DOHH2 (cell line): ENCODE data around the gene GMPS.

Experiments used
- H3F3A ChIP-seq: fragments of 200-600 bp; sonication (generic), shearing (Covaris generic); 2 replicates; pipeline ENCODE4 v1.6.0; 2016; ENCODE audit warnings: antibody characterized with exemption, mild to moderate bottlenecking; ENCODE audit not compliant: control insufficient read depth, insufficient read depth
- H3K27ac ChIP-seq: fragments of 200-600 bp; sonication (generic); 2 replicates; pipeline ENCODE4 v1.5.1; 2014; ENCODE audit warnings: low read depth, mild to moderate bottlenecking, low read length, moderate library complexity
- H3K27me3 ChIP-seq: fragments of 200-600 bp; sonication (generic); 2 replicates; pipeline ENCODE4 v1.6.1; 2014; ENCODE audit warnings: mild to moderate bottlenecking, low read length, mixed read lengths; ENCODE audit not compliant: control insufficient read depth
- H3K36me3 ChIP-seq: fragments of 200-600 bp; sonication (generic); 2 replicates; pipeline ENCODE4 v1.6.1; 2014; ENCODE audit warnings: mild to moderate bottlenecking, low read length, moderate library complexity, mixed read lengths; ENCODE audit not compliant: control insufficient read depth
- H3K4me1 ChIP-seq: fragments of 200-600 bp; sonication (generic); 2 replicates; pipeline ENCODE4 v1.6.1; 2014; ENCODE audit warnings: mild to moderate bottlenecking, low read length, mixed read lengths; ENCODE audit not compliant: control insufficient read depth
- H3K4me2 ChIP-seq: fragments of 200-600 bp; sonication (generic); 2 replicates; pipeline ENCODE4 v1.6.0; 2014; ENCODE audit warnings: mild to moderate bottlenecking, low read length, moderate library complexity
- H3K4me3 ChIP-seq: fragments of 200-600 bp; sonication (generic); 2 replicates; pipeline ENCODE4 v1.5.1; 2014; ENCODE audit warnings: mild to moderate bottlenecking, low read length, mixed read lengths
- H3K79me2 ChIP-seq: fragments of 200-600 bp; sonication (generic); 2 replicates; pipeline ENCODE4 v1.6.1; 2014; ENCODE audit warnings: mild to moderate bottlenecking, low read length, mixed read lengths; ENCODE audit not compliant: control insufficient read depth
- H3K9me2 ChIP-seq: fragments of 200-600 bp; sonication (generic); replicated peaks from 2 replicates; pipeline ENCODE4 v1.6.1; 2014; ENCODE audit warnings: mild to moderate bottlenecking, low read length, mixed read lengths; ENCODE audit not compliant: control insufficient read depth
- H3K9me3 ChIP-seq: fragments of 200-600 bp; sonication (generic); 2 replicates; pipeline ENCODE4 v1.6.1; 2014; ENCODE audit warnings: antibody characterized with exemption, low read length, mixed read lengths; ENCODE audit not compliant: control insufficient read depth, insufficient read depth
- H4K20me1 ChIP-seq: fragments of 200-600 bp; sonication (generic); 2 replicates; pipeline ENCODE4 v1.6.0; 2014; ENCODE audit warnings: low read depth, mild to moderate bottlenecking, antibody characterized with exemption, low read length, moderate library complexity; ENCODE audit not compliant: control insufficient read depth, insufficient read depth
- CTCF ChIP-seq: fragments of 200-600 bp; sonication (generic); IDR thresholded peaks from one replicate; pipeline ENCODE4 v1.5.1; 2014; ENCODE audit warnings: antibody characterized with exemption, mild to moderate bottlenecking, low read depth, low read length; ENCODE audit not compliant: poor library complexity, severe bottlenecking
- EZH2phosphoT487 ChIP-seq: fragments of 200-600 bp; sonication (generic); IDR thresholded peaks from 2 replicates; pipeline ENCODE4 v1.6.1; 2017; ENCODE audit warnings: borderline replicate concordance, mild to moderate bottlenecking, antibody characterized with exemption, low read length, moderate library complexity, mixed read lengths

GMPS gene

GRCh38 chr3:155949453-155950217, 79.2 kb downstream of the GMPS start:
- TF ChIP-seq CTCF (no peak), EZH2phosphoT487 (no peak)
- Histone ChIP-seq H3K9me3 (no peaks in the 10 kb centered on the region), H3K36me3 (no peaks in the 10 kb centered on the region), H3K79me2 (no peaks in the 10 kb centered on the region), H3K9me2 (no peaks in the 10 kb centered on the region), H3K4me1 (no peaks in the 10 kb centered on the region), H3K27me3 (no peaks in the 10 kb centered on the region), H3K4me3 (no peak overlapping the region), H3K4me2 (no peak overlapping the region), H3K27ac (no peak overlapping the region), H4K20me1 (no peaks in the 10 kb centered on the region), H3F3A (no peaks in the 10 kb centered on the region)

GRCh38 chr3:155956508-155957411, 86.3 kb downstream of the GMPS start:
- no peaks in the 10 kb centered on the region for H3F3A ChIP-seq
- no peaks in the 10 kb centered on the region for H3K9me3 ChIP-seq
- H3K27ac ChIP-seq = no peak overlapping the region
- no peaks in the 10 kb centered on the region for H3K9me2 ChIP-seq
- TF ChIP-seq EZH2phosphoT487 (no peak), CTCF (no peak)
- no peak overlapping the region for H3K4me2 ChIP-seq
- H3K79me2 ChIP-seq = no peaks in the 10 kb centered on the region
- H3K4me3 ChIP-seq = no peak overlapping the region
- H3K36me3 ChIP-seq = no peaks in the 10 kb centered on the region
- H3K27me3 ChIP-seq = no peaks in the 10 kb centered on the region
- H4K20me1 ChIP-seq = no peaks in the 10 kb centered on the region
- no peaks in the 10 kb centered on the region for H3K4me1 ChIP-seq

- no peaks in the 10 kb centered on the region for H3K4me1 ChIP-seq
These were observed 87.0 kb downstream of the GMPS start for GRCh38 chr3:155957412-155957880.

More at GRCh38 chr3:155957412-155957880, 87.0 kb downstream of the GMPS start:
- TF ChIP-seq CTCF = no peak
- no peak for TF ChIP-seq EZH2phosphoT487
- Histone ChIP-seq H3K9me3 (no peaks in the 10 kb centered on the region), H3K79me2 (no peaks in the 10 kb centered on the region), H4K20me1 (no peaks in the 10 kb centered on the region), H3K27me3 (no peaks in the 10 kb centered on the region), H3K4me3 (no peak overlapping the region), H3K9me2 (no peaks in the 10 kb centered on the region), H3K4me2 (no peak overlapping the region), H3K36me3 (no peaks in the 10 kb centered on the region), H3F3A (no peaks in the 10 kb centered on the region), H3K27ac (no peak overlapping the region)
